ENCODE results near the gene AOC1.

Gene AOC1

GRCh38 chr7:150860291-150860977 lies 8.1 kb downstream of the AOC1 start:
- H3K4me3 ChIP-seq (ENCODE audit: low read length): no peak overlapping the region
- no peak overlapping the region for H3K9ac ChIP-seq (ENCODE audit: low read depth, low read length)
- H3K27me3 ChIP-seq (ENCODE audit: insufficient read depth, low read length): no peaks in the 10 kb centered on the region
- no peaks in the 10 kb centered on the region for H3K4me1 ChIP-seq (ENCODE audit: insufficient read depth, low read length)
- no peaks in the 10 kb centered on the region for H3K36me3 ChIP-seq (ENCODE audit: insufficient read depth, low read length)
- H3K9me3 ChIP-seq (ENCODE audit: insufficient read depth, low read depth, low read length): no peaks in the 10 kb centered on the region
- 84% methylated on average over 14 of the region's 14 CpGs for WGBS
- H3K27ac ChIP-seq (ENCODE audit: low read depth, low read length): no peak overlapping the region

DNA sequence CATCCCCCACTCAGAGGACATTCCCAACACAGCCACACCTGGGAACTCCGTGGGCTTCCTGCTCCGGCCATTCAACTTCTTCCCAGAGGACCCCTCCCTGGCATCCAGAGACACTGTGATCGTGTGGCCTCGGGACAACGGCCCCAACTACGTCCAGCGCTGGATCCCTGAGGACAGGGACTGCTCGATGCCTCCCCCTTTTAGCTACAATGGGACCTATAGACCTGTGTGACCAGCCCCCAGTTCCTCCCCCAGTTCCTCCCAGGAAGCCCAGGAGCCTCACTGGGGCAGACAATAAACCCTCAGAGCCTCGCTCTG lies 8.6 kb downstream of the AOC1 start:
- Histone ChIP-seq H3K36me3 (ENCODE audit: insufficient read depth, low read length) (no peaks in the 10 kb centered on the region), H3K27ac (ENCODE audit: low read depth, low read length) (no peak overlapping the region), H3K9me3 (ENCODE audit: insufficient read depth, low read depth, low read length) (no peaks in the 10 kb centered on the region), H3K9ac (ENCODE audit: low read depth, low read length) (no peak overlapping the region), H3K27me3 (ENCODE audit: insufficient read depth, low read length) (no peaks in the 10 kb centered on the region), H3K4me1 (ENCODE audit: insufficient read depth, low read length) (no peaks in the 10 kb centered on the region), H3K4me3 (ENCODE audit: low read length) (no peak overlapping the region)
- WGBS: 86% methylated on average over 9 of the region's 9 CpGs

- Histone ChIP-seq H3K36me3 (ENCODE audit: insufficient read depth, low read length) (no peaks in the 10 kb centered on the region), H3K27me3 (ENCODE audit: insufficient read depth, low read length) (no peaks in the 10 kb centered on the region), H3K9me3 (ENCODE audit: insufficient read depth, low read depth, low read length) (no peaks in the 10 kb centered on the region), H3K4me1 (ENCODE audit: insufficient read depth, low read length) (no peaks in the 10 kb centered on the region), H3K27ac (ENCODE audit: low read depth, low read length) (no peak overlapping the region), H3K4me3 (ENCODE audit: low read length) (no peak overlapping the region), H3K9ac (ENCODE audit: low read depth, low read length) (no peak overlapping the region)
- WGBS: 84% methylated on average over 5 of the region's 6 CpGs
Measured at GRCh38 chr7:150862356-150862755, 10.0 kb downstream of the AOC1 start.

GRCh38 chr7:150863946-150864345 lies 11.6 kb downstream of the AOC1 start:
- no peak overlapping the region for H3K9ac ChIP-seq (ENCODE audit: low read depth, low read length)
- no peaks in the 10 kb centered on the region for H3K4me1 ChIP-seq (ENCODE audit: insufficient read depth, low read length)
- no peak overlapping the region for H3K27ac ChIP-seq (ENCODE audit: low read depth, low read length)
- H3K4me3 ChIP-seq (ENCODE audit: low read length): no peak overlapping the region
- 93% methylated on average over 6 of the region's 6 CpGs for WGBS
- H3K9me3 ChIP-seq (ENCODE audit: insufficient read depth, low read depth, low read length): no peaks in the 10 kb centered on the region
- no peaks in the 10 kb centered on the region for H3K36me3 ChIP-seq (ENCODE audit: insufficient read depth, low read length)
- no peaks in the 10 kb centered on the region for H3K27me3 ChIP-seq (ENCODE audit: insufficient read depth, low read length)

DNA sequence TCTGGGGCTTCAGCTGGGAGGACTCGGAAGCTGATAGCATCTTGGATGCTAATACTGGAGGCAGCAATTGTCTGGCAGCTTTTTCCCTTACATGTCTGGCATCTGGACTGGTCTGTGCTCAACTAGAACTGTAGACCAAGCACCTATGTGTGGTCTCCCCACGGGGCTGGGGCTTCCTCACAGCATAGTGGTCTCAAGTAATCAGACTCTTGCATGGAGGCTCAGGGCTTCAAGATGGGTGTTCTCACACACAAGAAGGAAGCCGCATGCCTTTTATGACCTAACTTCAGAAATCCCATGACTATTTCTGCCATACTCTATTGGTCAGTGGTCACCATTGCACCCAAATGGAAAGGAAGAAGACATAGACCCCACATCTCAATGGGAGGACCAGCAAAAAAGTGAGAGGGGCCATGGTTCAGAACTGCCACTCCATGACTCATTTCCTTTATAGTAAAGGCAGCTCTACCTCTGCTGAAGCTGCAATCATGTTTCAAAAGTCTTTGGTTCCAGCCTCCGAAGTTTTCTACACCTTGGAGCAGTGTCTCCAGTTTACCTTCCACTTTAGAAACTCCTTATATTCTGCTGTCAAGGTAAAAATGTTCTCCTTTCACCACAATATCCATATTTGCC lies 14.7 kb downstream of the AOC1 start:
- WGBS: 75% methylated on average over 4 of the region's 4 CpGs
- Histone ChIP-seq H3K4me3 (ENCODE audit: low read length) (no peak overlapping the region), H3K27ac (ENCODE audit: low read depth, low read length) (no peak overlapping the region), H3K27me3 (ENCODE audit: insufficient read depth, low read length) (no peaks in the 10 kb centered on the region), H3K9me3 (ENCODE audit: insufficient read depth, low read depth, low read length) (no peaks in the 10 kb centered on the region), H3K4me1 (ENCODE audit: insufficient read depth, low read length) (no peaks in the 10 kb centered on the region), H3K9ac (ENCODE audit: low read depth, low read length) (no peak overlapping the region), H3K36me3 (ENCODE audit: insufficient read depth, low read length) (no peaks in the 10 kb centered on the region)

- H3K4me1 ChIP-seq (ENCODE audit: insufficient read depth, low read length): no peaks in the 10 kb centered on the region
- no peak overlapping the region for H3K27ac ChIP-seq (ENCODE audit: low read depth, low read length)
- H3K27me3 ChIP-seq (ENCODE audit: insufficient read depth, low read length): no peaks in the 10 kb centered on the region
- no peaks in the 10 kb centered on the region for H3K36me3 ChIP-seq (ENCODE audit: insufficient read depth, low read length)
- no peak overlapping the region for H3K9ac ChIP-seq (ENCODE audit: low read depth, low read length)
- H3K4me3 ChIP-seq (ENCODE audit: low read length): no peak overlapping the region
- WGBS: 89% methylated on average over 7 of the region's 7 CpGs
- H3K9me3 ChIP-seq (ENCODE audit: insufficient read depth, low read depth, low read length): no peaks in the 10 kb centered on the region
Measured at GRCh38 chr7:150867605-150868004, 15.3 kb downstream of the AOC1 start.

DNA sequence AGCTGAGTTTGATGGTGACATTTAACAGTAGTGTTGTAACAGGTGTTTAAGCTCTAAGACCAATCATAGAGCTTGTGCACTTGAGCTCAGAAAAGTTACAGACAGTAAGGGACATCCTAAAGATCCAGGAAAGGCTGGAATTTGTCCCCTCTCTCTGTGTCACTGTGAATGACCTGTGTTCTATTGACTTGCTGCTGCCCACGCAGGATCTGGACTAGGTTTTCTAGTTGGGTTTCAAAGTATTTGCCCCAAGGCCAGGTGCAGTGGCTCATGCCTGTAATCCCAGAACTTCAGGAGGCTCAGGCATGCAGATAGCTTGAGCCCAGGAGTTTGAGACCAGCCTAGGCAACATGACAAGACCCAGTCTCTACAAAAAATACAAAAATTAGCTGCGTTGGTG lies 17.1 kb downstream of the AOC1 start:
- WGBS: 87% methylated on average over 2 of the region's 2 CpGs
- H3K36me3 ChIP-seq (ENCODE audit: insufficient read depth, low read length): no peaks in the 10 kb centered on the region
- H3K27ac ChIP-seq (ENCODE audit: low read depth, low read length): no peak overlapping the region
- H3K4me1 ChIP-seq (ENCODE audit: insufficient read depth, low read length): no peaks in the 10 kb centered on the region
- H3K27me3 ChIP-seq (ENCODE audit: insufficient read depth, low read length): no peaks in the 10 kb centered on the region
- H3K9me3 ChIP-seq (ENCODE audit: insufficient read depth, low read depth, low read length): no peaks in the 10 kb centered on the region
- H3K9ac ChIP-seq (ENCODE audit: low read depth, low read length): no peak overlapping the region
- no peak overlapping the region for H3K4me3 ChIP-seq (ENCODE audit: low read length)

- H3K27ac ChIP-seq (ENCODE audit: low read depth, low read length): no peak overlapping the region
- peaks cover 3% of the 10 kb centered on the region; the same call in 1 of the 2 replicates for H3K4me1 ChIP-seq (ENCODE audit: insufficient read depth, low read length)
- no peaks in the 10 kb centered on the region for H3K9me3 ChIP-seq (ENCODE audit: insufficient read depth, low read depth, low read length)
- H3K9ac ChIP-seq (ENCODE audit: low read depth, low read length): no peak overlapping the region
- H3K27me3 ChIP-seq (ENCODE audit: insufficient read depth, low read length): no peaks in the 10 kb centered on the region
- H3K4me3 ChIP-seq (ENCODE audit: low read length): no peak overlapping the region
- H3K36me3 ChIP-seq (ENCODE audit: insufficient read depth, low read length): no peaks in the 10 kb centered on the region
Measured at GRCh38 chr7:150871601-150872000, 19.3 kb downstream of the AOC1 start.

- 80% methylated on average over 8 of the region's 8 CpGs for WGBS
- Histone ChIP-seq H3K27ac (ENCODE audit: low read depth, low read length) (no peak overlapping the region), H3K36me3 (ENCODE audit: insufficient read depth, low read length) (no peaks in the 10 kb centered on the region), H3K4me3 (ENCODE audit: low read length) (no peak overlapping the region), H3K9me3 (ENCODE audit: insufficient read depth, low read depth, low read length) (no peaks in the 10 kb centered on the region), H3K9ac (ENCODE audit: low read depth, low read length) (no peak overlapping the region), H3K4me1 (ENCODE audit: insufficient read depth, low read length) (peaks cover 13% of the 10 kb centered on the region; the same call in 1 of the 2 replicates), H3K27me3 (ENCODE audit: insufficient read depth, low read length) (no peaks in the 10 kb centered on the region)
Measured at GRCh38 chr7:150874401-150875198, 22.3 kb downstream of the AOC1 start.

GRCh38 chr7:150875791-150876190 lies 23.5 kb downstream of the AOC1 start:
- Histone ChIP-seq H3K36me3 (ENCODE audit: insufficient read depth, low read length) (no peaks in the 10 kb centered on the region), H3K9ac (ENCODE audit: low read depth, low read length) (no peak overlapping the region), H3K4me1 (ENCODE audit: insufficient read depth, low read length) (peaks cover 14% of the 10 kb centered on the region; the same call in 1 of the 2 replicates), H3K9me3 (ENCODE audit: insufficient read depth, low read depth, low read length) (0 out of 2 replicates have a peak, but pooled peaks cover under 1% of the 10 kb centered on the region), H3K27me3 (ENCODE audit: insufficient read depth, low read length) (no peaks in the 10 kb centered on the region), H3K4me3 (ENCODE audit: low read length) (no peak overlapping the region), H3K27ac (ENCODE audit: low read depth, low read length) (no peak overlapping the region)
- 90% methylated on average over 3 of the region's 4 CpGs for WGBS

DNA sequence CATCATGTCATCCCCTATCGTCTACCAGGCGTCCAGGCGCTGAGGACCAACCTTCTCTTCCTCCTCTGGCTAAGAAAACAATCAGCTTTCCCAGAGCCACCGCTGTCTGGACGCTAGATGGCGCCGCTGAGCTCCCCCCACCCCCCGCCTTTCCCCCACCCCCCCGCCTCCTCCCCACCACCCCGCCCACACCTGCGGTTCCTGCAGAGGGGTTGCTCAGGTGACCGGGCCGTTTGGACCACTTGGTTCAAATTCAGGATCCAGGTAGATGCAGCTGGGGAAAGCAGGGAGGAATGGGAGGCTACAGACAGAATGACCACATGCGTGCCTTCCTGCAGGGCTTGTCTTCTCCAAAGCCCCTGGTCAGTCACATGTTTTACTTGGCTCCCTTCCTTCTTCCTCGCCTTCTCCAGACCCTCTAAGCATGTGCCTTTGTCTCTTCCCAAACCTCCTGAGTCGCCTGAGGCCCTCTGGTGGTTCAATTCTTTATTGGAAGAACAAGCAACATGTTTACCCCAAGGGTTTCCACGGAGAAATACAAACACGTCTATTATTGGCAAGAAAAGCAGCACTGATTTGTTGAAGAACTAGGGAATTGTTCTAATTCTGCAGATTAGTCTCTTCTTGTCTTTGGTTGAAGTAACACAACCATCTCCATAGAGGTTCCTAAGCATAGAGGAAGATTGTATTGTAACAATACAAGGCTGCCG lies 24.7 kb downstream of the AOC1 start:
- Histone ChIP-seq H3K4me3 (ENCODE audit: low read length) (peak overlapping the region; percentile 36), H3K36me3 (ENCODE audit: insufficient read depth, low read length) (no peaks in the 10 kb centered on the region), H3K27ac (ENCODE audit: low read depth, low read length) (no peak overlapping the region; the same call in 1 of the 2 replicates), H3K27me3 (ENCODE audit: insufficient read depth, low read length) (no peaks in the 10 kb centered on the region), H3K4me1 (ENCODE audit: insufficient read depth, low read length) (peaks cover 14% of the 10 kb centered on the region; the same call in 1 of the 2 replicates), H3K9me3 (ENCODE audit: insufficient read depth, low read depth, low read length) (0 out of 2 replicates have a peak, but pooled peaks cover 7% of the 10 kb centered on the region), H3K9ac (ENCODE audit: low read depth, low read length) (peak overlapping the region; percentile 60)
- 13% methylated on average over 12 of the region's 19 CpGs for WGBS
